Measurements from ENCODE around the gene CDV3.

DNA sequence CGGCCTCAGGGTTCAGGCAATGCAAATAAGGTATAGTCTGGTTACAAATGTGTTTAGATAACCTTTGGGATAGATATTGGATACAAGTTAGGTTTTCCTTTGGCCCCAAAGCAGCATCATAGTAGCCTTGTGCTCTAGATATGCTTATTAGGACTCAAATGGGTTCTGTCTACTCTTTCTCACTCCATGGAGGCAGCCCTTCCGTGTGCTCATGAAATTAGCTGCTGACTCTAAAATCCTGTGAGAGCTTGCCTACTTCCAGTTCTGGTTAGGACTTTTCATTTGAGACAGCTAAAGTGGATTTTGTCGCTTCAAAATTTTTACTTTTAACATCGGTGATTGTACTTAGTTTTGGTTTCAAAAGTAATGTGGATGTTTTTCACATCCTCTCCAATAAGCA is 1.6 kb downstream of the CDV3 start:
- TF ChIP-seq, protein P1, sequence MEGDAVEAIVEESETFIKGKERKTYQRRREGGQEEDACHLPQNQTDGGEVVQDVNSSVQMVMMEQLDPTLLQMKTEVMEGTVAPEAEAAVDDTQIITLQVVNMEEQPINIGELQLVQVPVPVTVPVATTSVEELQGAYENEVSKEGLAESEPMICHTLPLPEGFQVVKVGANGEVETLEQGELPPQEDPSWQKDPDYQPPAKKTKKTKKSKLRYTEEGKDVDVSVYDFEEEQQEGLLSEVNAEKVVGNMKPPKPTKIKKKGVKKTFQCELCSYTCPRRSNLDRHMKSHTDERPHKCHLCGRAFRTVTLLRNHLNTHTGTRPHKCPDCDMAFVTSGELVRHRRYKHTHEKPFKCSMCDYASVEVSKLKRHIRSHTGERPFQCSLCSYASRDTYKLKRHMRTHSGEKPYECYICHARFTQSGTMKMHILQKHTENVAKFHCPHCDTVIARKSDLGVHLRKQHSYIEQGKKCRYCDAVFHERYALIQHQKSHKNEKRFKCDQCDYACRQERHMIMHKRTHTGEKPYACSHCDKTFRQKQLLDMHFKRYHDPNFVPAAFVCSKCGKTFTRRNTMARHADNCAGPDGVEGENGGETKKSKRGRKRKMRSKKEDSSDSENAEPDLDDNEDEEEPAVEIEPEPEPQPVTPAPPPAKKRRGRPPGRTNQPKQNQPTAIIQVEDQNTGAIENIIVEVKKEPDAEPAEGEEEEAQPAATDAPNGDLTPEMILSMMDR (conservative IDR thresholded peaks at IDR 0.05; ENCODE audit: low read depth, low read length) = no peak
- TF ChIP-seq EZH2phosphoT487 (IDR thresholded peaks at IDR 0.05; ENCODE audit: borderline replicate concordance, low read length) (no peak), EZH2 (IDR thresholded peaks at IDR 0.05; ENCODE audit: low read length, unreplicated experiment) (no peak)

Measured in PC-3 (cell line).